IPS-18c (cell line): ENCODE results near the gene CRYZ.
A peak's percentile ranks its signal among the peaks of the same experiment; 100 is the strongest.
"Not testable (repeated sequence)": the region's sequence is repeated elsewhere in the genome, so short reads cannot be mapped to it uniquely, and the experiment has no call there.

Source experiments
- H3K4me3 ChIP-seq: 2 replicates; pipeline ENCODE4 v1.7.0; 2013; ENCODE audit warnings: low read depth, mild to moderate bottlenecking, low read length, moderate library complexity; ENCODE audit not compliant: insufficient read depth
- H3K9me3 ChIP-seq: one replicate; pipeline ENCODE4 v1.6.1; 2013; ENCODE audit warnings: mild to moderate bottlenecking, low read length, moderate library complexity; ENCODE audit not compliant: control insufficient read depth, insufficient read depth

CRYZ gene

DNA sequence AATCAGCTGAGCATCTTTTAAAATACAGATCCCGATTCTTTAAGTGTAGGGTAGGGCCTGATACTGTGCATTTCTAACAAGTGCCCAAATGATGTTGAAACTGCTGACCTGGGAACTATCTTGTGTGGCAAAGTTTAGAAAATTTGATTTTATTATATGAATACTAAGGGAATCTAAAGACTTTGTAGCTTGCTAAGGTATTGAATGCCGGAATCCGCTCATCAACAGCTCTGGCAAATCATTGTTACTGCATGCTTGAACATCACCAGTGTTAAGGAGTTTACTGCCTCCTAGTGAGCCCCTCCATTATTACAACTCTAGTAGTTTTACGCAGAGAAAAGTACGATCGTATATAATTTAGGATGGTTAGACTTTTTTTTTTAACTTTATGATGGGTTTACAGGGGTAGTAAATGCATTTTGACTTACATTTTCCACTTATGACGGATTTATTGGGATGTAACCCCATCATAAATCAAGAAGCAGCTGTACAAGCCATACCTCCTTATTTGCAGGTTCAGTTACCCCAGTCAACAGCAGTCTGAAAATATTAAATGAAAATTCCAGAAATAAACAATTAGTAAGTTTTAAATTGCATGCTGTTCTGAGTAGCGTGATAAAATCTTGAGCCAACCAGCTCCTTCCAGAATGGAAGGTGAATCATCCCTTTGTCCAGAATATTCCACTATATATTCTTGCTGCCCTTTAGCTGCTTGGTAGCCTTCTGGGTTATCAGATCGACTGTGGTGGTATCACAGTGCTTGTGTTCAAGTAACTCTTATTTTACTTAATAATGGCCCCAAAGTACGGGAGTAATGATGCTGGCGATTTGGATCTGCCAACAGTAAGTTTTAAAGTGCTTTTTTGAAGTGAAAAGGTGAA is 994 bp upstream of the CRYZ start:
- Histone ChIP-seq H3K4me3 (peak overlapping the region; percentile 66), H3K9me3 (no peaks in the 10 kb centered on the region)

DNA sequence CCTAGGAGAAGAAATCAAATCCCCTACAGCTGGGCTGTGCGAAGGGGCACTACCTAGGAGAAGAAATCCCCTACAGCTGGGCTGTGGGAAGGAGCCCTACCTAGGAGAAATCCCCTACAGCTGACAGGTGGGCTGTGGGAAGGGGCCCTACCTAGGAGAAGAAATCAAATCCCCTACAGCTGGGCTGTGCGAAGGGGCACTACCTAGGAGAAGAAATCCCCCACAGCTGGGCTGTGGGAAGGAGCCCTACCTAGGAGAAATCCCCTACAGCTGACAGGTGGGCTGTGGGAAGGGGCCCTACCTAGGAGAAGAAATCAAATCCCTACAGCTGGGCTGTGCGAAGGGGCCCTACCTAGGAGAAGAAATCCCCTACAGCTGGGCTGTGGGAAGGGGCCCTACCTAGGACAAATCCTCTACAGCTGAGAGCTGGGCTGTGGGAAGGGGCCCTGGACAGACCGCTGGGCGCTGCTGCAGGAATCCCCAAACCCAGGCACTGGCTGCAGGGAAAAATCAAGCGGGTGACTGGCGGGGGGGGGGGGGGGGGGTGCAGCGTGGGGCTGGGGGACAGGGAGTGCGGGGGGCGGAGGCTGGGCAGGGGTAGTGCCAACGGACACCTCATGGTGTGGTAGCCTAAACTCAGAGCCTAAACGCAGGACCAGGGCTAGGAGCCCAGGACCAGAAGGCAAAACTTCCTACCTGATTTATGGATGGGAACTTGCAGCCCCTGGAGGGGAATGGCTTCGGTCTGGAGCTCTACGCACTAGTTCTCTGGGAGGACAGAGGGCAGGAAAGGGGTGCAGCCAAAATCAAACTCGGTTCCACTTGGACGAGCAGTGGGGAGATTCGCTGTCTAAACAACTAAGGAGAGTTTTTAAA is 541 bp downstream of the CRYZ start:
- H3K4me3 ChIP-seq: peak overlapping the region; percentile 66
- not testable (repeated sequence) for H3K9me3 ChIP-seq

DNA sequence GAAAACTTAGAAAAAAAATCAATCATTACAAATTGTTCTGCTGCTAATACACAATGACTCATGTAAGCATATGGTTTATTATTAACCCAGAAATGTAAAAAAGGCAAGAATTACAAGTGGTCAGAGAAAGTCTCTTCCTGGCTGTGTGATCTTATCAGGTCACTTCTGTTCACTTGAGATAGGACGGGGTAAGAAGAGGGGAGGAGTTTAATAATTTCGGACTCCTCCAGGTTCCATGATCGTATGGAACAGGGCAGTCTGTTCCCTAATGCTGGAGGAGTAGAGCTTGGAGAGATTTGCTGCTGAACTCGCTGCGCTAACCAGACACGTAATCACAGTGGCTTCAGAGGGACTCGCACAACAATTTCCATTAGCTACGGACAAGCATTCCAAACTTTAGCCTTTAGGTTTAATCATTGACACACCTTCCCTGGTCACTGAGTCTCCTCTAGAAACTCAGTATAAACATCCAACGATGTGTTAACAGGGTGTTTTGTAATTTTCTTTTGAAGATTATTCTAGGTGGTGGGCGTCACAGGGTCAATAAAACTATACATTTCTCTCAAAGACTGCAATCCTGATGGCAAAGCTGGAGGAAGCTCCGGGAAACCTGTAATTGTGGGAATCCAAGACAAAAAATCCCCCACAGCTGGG is 1.3 kb downstream of the CRYZ start:
- H3K9me3 ChIP-seq: peaks cover 2% of the 10 kb centered on the region
- no peak overlapping the region for H3K4me3 ChIP-seq

DNA sequence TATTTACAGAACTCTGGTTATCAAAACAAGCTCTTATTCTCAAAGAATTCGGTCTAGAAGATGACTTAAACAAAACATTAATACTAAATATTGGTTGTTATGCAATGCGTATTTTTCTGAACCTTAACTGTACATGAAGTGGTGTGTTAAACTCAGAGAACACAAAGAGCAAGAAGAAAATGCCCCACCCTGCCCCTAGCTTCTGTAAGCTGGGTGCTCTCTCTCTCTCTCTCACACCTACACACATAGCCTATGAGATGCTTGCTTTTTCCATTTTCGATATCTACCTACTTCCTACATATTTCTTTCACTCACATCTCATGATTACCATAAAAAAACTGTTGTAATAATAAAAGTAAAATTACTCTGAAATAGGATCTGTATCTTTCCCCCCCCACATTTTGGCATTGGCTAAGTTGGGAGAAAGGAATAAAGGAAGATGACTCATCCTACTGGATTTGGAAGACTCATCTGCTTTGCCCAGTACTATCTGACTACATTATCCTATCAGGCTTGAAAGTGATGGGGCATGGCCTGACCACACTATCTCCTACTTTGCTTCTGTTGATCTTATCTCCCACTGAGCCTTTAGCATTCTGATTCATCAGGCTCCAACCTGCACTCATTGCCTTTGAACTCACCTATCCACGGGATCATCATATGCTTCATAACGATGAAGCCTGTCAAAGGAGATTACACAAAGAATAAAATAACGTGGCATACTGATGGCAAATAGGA is 2.9 kb downstream of the CRYZ start:
- H3K4me3 ChIP-seq: no peak overlapping the region
- H3K9me3 ChIP-seq: peaks cover 7% of the 10 kb centered on the region

DNA sequence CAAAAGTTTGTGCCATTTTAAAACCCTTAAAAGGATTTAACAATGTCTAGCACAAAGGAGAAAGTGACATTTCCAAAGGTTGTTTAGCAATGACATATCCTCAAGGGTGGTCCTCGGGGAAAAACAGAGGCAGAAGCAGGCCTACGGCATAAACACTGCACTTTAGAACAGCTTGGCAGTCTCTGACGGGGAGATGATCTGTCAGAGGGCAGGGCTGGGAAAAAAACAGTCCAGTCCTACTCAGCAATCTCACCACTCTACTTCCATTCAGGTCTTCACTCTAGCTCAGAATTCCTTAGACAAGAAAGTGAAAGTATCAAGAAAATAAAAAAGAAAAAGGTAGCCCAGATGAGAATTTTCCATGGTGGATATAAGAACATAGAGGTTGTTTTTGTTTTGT is 4.1 kb downstream of the CRYZ start:
- Histone ChIP-seq H3K4me3 (no peak overlapping the region), H3K9me3 (peaks cover 7% of the 10 kb centered on the region)

DNA sequence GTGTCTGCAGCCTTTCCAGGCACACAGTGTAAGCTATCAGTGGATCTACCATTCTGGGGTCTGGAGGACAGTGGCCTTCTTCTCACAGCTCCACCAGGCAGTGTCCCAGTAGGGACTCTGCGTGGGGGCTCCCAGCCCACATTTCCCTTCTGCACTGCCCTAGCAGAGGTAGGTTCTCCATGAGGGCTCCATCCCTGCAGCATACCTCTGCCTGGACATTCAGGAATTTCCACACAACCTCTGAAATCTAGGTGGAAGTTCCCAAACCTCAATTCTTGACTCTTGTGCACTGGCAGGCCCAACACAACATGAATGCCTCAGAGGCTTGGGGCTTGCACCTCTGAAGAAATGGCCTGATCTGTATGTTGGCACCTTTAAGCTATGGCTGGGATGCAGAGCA is 6.8 kb downstream of the CRYZ start:
- peaks cover 7% of the 10 kb centered on the region for H3K9me3 ChIP-seq
- H3K4me3 ChIP-seq: no peak overlapping the region

DNA sequence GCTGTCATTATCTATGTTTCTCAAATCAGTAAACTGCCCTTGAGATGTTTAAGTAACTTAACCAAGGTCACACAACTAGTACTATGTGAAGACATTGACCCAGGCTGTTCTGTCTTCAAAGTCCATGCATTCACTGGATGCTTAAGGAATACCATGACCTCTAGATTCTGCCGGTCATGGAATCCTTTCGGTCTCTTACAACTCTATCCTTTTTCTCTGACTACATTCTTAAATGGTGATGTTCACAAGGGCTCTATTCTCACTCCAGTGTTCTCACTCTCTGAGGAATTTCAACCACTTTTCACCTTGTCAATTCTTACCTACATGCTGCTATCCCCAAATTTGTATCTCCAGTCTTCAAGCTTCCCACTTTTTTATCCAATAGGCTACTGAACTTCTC is 15.2 kb downstream of the CRYZ start:
- Histone ChIP-seq H3K4me3 (no peak overlapping the region), H3K9me3 (no peaks in the 10 kb centered on the region)

DNA sequence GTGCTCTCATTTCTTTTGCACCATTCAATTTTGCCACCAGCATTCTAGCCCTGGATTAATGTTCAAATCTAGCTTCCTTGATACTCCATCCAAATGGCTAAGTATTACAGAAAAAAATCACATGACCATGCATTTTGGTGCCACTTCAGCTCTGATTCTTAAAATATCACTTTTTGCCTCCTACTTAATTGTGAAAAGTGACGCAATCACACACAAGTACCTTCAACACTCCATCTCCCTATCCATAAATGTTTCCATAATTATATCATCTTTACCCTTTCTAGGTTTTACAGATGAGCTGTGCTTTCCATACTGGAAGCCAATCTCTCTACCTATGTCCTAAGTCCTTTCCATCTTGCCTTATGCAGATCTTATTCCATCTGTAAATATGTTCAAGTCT is 16.0 kb downstream of the CRYZ start:
- no peaks in the 10 kb centered on the region for H3K9me3 ChIP-seq
- H3K4me3 ChIP-seq: no peak overlapping the region

DNA sequence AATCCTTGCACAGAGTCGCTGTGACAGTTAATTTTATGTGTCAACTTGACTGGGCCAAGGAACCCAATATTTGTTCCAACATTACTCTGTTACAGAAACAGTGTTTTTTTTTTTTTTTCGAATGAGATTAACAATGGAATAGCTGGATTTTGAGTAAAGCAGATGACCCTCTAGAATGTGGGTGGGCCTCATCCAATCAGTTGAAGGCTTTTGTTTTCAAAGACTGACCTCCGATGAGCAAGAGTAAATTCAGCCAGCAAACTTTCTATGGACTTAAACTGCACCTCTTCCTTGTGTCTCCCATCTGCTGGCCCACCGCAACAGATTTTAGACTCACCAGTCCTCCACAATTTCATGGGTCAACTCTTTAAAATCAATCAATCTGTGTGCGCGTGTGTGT is 17.0 kb downstream of the CRYZ start:
- H3K9me3 ChIP-seq: no peaks in the 10 kb centered on the region

DNA sequence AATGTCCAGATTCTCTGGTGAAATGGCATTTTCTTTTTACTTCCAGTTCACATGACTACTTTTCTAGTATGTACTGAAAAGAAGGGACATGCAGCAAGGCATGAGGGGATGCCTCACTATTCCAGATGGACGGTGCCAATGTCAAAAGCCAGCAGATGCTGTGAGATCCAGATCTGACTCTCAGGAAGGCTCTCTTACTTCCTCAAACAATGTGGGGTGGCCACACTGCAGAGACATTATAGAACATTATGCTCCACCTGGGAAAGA is 17.7 kb downstream of the CRYZ start:
- Histone ChIP-seq H3K9me3 (no peaks in the 10 kb centered on the region), H3K4me3 (no peak overlapping the region)

More for the DNA sequence above, 17.0 kb downstream of the CRYZ start:
- no peak overlapping the region for H3K4me3 ChIP-seq

DNA sequence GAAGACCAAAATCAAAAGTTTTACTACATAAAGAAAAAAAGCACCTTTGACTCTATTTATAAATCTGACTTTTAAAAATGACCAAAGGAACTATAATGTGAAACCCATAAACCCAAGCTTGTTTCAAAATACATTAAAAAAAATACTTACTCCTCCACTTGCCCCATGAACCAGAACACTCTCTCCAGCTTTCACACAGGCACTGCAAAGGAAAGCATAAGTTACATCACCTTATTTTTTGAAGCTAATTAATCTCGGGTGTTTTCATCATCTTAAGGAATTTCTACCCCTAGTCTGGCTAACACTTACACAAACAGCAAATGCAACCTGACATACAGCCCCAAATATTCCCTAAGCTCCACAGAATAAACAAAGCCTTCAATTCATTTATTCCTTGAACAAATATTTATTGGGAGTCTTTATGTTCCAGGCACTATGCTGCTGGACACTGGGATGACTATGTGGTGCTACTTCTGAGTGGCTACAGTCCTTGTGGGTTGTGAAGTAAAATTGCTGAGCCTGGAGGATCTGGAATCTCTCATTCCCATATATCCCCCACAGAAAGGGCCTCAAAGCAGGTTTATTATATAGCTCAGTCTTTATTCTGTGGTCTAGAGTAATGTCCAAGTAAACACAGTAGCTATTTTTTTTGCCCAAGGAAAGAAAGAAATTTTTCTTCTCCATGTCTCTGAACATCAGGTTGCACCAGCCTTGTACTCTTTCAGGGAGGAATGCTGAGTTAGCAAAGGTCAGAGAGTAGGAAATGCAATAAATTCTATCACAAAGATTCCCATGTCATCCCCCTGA is 18.2 kb downstream of the CRYZ start:
- Histone ChIP-seq H3K9me3 (no peaks in the 10 kb centered on the region), H3K4me3 (no peak overlapping the region)

DNA sequence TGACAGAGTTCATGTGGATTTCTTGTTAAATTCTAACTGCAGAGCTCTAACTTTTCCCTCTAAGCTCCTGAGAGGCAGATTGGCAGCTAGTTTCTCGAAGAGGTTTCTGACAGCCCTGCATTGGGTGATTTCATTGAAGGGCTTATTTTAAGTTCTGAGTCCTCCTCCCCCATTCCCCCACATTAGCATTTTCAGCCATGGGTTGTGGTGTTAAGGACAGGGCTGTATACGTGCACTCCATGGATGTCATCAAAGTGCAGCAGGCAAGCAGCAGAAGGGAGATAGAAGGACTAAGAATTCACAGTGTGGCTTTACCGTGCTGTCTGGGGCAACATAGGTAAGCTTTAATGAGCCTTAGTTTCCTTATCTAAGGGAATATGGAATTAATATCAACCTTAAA is 19.0 kb downstream of the CRYZ start:
- no peak overlapping the region for H3K4me3 ChIP-seq
- no peaks in the 10 kb centered on the region for H3K9me3 ChIP-seq

DNA sequence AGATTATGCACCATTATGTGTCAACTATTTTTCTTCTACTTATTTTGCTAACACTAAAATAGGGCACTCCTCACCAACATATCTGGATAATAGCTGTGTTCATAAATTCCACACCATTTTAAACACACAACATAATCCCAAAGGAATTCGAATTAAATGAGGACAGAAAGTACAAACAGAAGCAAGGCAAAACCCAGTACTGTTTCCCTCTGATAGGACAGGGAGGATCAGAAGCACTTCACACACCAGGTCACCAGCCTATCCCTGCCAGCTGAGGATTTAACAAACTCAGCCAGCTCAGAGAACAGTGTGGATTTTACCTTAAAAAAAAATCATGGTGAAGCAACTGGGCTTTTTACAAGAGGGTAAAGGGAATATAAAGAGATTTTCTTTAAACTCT is 20.0 kb downstream of the CRYZ start:
- Histone ChIP-seq H3K4me3 (no peak overlapping the region), H3K9me3 (no peaks in the 10 kb centered on the region)

DNA sequence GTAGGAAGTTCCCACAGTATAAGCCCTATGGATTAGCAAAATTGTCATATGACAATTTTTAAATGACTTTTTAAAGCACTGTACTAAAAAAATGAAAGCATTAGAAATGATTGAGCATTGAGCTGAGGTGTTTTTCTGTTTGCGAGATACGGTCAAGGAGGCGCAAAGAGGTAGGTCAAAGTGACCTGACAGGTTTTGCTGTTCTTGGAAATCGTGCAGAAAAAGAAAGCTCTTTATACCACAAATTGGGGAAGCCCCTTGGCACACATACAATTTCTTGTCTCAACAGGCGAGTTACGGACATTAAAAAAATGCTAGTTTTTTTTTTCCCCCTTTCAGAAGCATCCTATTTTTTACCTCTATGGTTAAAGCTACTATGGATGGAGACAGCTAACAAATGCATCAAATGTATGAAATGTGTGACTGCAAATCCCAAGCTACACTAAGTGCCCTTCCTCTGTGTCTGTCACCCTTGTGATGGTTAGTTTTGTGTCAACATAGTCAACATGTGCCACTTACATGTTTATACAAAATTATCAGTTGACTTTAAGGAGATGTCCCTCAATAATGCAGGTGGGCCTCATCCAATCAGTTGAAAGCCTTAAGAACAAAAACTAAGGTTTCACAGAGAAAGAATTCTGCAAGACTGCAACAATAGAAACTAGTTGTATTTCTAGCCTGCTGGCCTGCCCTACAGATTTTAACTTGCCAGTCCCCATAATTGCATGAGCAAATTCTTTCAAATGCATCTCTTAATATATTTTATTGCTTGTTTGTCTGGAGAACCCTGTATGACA is 29.3 kb downstream of the CRYZ start:
- no peak overlapping the region for H3K4me3 ChIP-seq
- H3K9me3 ChIP-seq: no peaks in the 10 kb centered on the region

DNA sequence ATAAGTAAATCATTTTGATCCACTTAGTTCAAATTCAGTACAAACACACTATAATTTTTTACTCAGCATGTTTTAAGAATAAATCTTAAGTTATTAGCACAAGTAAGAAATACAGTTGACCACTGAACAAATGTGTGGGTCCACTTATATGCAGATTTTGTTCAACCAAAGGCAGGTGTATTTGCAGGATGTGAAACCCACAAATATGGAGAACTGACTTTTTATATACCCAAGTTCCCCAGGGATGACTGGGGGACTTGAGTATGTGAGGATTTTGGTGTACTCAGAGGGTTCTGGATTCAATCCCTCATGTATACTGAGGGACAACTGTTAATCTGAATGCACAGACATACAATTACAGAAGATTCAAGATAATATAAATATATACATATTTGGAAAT is 33.5 kb downstream of the CRYZ start:
- no peaks in the 10 kb centered on the region for H3K9me3 ChIP-seq
- H3K4me3 ChIP-seq: no peak overlapping the region

DNA sequence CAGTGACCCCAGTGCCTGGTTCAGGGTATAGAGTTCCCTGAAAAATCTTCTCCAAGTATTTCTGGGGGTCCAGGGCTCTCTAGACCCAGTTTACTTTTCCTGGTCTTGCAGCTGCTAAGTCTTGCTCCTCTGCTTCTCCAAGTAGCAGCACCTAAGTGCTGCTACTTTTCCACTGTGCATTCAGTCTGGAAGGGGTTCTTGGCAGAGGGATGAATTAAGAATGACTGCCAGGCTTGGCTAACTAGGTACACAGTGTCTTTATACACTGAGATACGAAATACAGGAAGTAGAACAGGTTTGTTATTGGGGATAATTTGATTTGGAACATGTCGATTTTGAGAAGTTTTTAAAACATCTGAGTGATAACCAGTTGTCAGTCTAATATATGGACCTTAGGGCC is 35.0 kb downstream of the CRYZ start:
- no peak overlapping the region for H3K4me3 ChIP-seq
- H3K9me3 ChIP-seq: no peaks in the 10 kb centered on the region
